PC-3 (cell line): Measurements from ENCODE around the gene ENTR1. TPM values are rescaled to one million over a fixed set of nuclear protein-coding genes. Genes with fewer than 3 reads are reported as not detected.

Source experiments
- ATAC-seq: fragments of 200-7000 bp; cut with Tn5 transposase; 2 replicates; pipeline ENCODE4 v1.9.1; 2020; ENCODE audit warnings: mild to moderate bottlenecking, moderate library complexity
- BruUV-seq: library from RNA; stranded (reverse); fragments of 400-500 nt; replicated peaks from 2 replicates; lab custom pipeline; 2021; lab: Mats Ljungman, UMichigan
- CTCF ChIA-PET: fragments of 300-600 bp; sonication (Branson Sonifier 250); formaldehyde crosslinking; loops from one replicate; lab custom pipeline; 2022; ENCODE audit warnings: antibody characterized with exemption; lab: Charles Lee
- POLR2A ChIA-PET: fragments of 300-600 bp; sonication (Branson Sonifier 250); formaldehyde crosslinking; loops from one replicate; lab custom pipeline; 2022; ENCODE audit warnings: antibody characterized with exemption; ENCODE audit not compliant: unreplicated experiment; lab: Charles Lee
- DNase-seq: peaks from one replicate; pipeline ENCODE4 v3.0.0-alpha.2; 2015
- H2AFZ ChIP-seq: fragments of 300-600 bp; sonication (generic); 2 replicates; pipeline ENCODE4 v1.6.0; 2016; ENCODE audit warnings: antibody characterized with exemption, low read length
- H3F3A ChIP-seq: fragments of 300-600 bp; sonication (generic); one replicate; pipeline ENCODE4 v1.6.0; 2017; ENCODE audit warnings: antibody characterized with exemption, low read length, control low read depth, mild to moderate bottlenecking; ENCODE audit not compliant: unreplicated experiment
- H3K27ac ChIP-seq: fragments of 300-600 bp; sonication (generic); 2 replicates; pipeline ENCODE4 v1.5.1; 2016; ENCODE audit warnings: mild to moderate bottlenecking, low read length
- H3K27me3 ChIP-seq: fragments of 300-600 bp; sonication (generic); 2 replicates; pipeline ENCODE4 v1.6.1; 2016; ENCODE audit warnings: low read length, mixed read lengths
- H3K36me3 ChIP-seq: fragments of 300-600 bp; sonication (generic); 2 replicates; pipeline ENCODE4 v1.6.1; 2016; ENCODE audit warnings: low read depth, mixed run types, low read length, mixed read lengths
- H3K4me1 ChIP-seq: fragments of 300-600 bp; sonication (generic); 2 replicates; pipeline ENCODE4 v1.5.1; 2016; ENCODE audit warnings: low read length; ENCODE audit not compliant: insufficient read depth
- H3K4me2 ChIP-seq: fragments of 300-600 bp; sonication (generic); 2 replicates; pipeline ENCODE4 v1.6.0; 2016; ENCODE audit warnings: low read length
- H3K4me3 ChIP-seq: fragments of 300-600 bp; sonication (generic); 2 replicates; pipeline ENCODE4 v1.5.1; 2016; ENCODE audit warnings: mild to moderate bottlenecking, low read length, mixed read lengths
- H3K79me2 ChIP-seq: fragments of 300-600 bp; sonication (generic); 2 replicates; pipeline ENCODE4 v1.6.1; 2017; ENCODE audit warnings: low read length, mixed read lengths
- H3K9ac ChIP-seq: fragments of 300-600 bp; sonication (generic); 2 replicates; pipeline ENCODE4 v1.6.0; 2016; ENCODE audit warnings: mild to moderate bottlenecking, low read length
- H3K9me2 ChIP-seq: fragments of 300-600 bp; sonication (generic); replicated peaks from 2 replicates; pipeline ENCODE4 v1.6.1; 2016; ENCODE audit warnings: mixed run types, low read length, mixed read lengths
- H3K9me3 ChIP-seq: fragments of 300-600 bp; sonication (generic); 2 replicates; pipeline ENCODE4 v1.6.1; 2016; ENCODE audit warnings: low read length, mixed read lengths
- H4K20me1 ChIP-seq: fragments of 300-600 bp; sonication (generic); 2 replicates; pipeline ENCODE4 v1.6.1; 2016; ENCODE audit warnings: low read length, mixed read lengths
- EZH2 ChIP-seq: fragments of 300-600 bp; sonication (generic); IDR thresholded peaks from one replicate; pipeline ENCODE4 v1.6.1; 2017; ENCODE audit warnings: antibody characterized with exemption, mild to moderate bottlenecking, low read length; ENCODE audit not compliant: unreplicated experiment
- EZH2phosphoT487 ChIP-seq: fragments of 300-600 bp; sonication (generic); IDR thresholded peaks from 2 replicates; pipeline ENCODE4 v1.6.1; 2018; ENCODE audit warnings: mild to moderate bottlenecking, antibody characterized with exemption, low read length, borderline replicate concordance
- intact Hi-C: fragments of 100-400 bp; cut with micrococcal nuclease; formaldehyde crosslinking; loops from 2 replicates; pipeline ENCODE4 v1.9.0; 2023
- total RNA-seq: library from RNA; depleted of rRNA; stranded (reverse); fragments of >200 nt; gene quantifications from 2 replicates; pipeline ENCODE4 v1.2.3, GENCODE V29; 2014
- TF ChIP-seq, protein P1 (sequence below): fragments of 300-600 bp; sonication (generic); conservative IDR thresholded peaks from 2 replicates; pipeline ENCODE4 v1.5.1; 2017; ENCODE audit warnings: antibody characterized with exemption, low read depth, mild to moderate bottlenecking, low read length

The ENTR1 gene
- total RNA-seq, 1 experiment from 2014 or later: 32.3 TPM

DNA sequence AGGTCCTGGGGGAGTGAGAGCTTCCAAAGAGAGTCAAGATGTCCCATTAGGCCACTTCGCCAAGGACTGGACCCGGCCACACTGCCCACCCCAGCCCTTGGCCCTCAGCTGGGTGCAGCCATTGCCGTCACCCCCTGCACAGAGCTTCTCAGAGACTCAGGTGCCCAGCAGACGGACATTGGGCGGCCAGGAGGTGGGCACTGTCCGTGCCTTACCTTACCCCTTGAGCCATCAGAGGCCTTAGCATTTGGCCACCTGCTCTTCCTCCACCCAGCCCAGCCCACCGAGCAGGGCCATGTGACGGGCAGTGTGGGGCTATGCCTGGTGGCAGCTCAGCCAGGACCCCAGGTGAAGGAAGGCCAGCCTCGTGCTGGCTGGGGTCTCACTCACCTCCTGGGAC is 43.6 kb downstream of the ENTR1 start:
- CTCF ChIA-PET: interaction anchor here (0.7 kb wide), 1 partner anchor 9 kb away, joined by 3 read pairs; no protein-coding TSS in a partner anchor
- peaks cover 9% of the 10 kb centered on the region; the same call in 1 of the 2 replicates for H3K4me1 ChIP-seq
- no TSS peak for BruUV-seq

DNA sequence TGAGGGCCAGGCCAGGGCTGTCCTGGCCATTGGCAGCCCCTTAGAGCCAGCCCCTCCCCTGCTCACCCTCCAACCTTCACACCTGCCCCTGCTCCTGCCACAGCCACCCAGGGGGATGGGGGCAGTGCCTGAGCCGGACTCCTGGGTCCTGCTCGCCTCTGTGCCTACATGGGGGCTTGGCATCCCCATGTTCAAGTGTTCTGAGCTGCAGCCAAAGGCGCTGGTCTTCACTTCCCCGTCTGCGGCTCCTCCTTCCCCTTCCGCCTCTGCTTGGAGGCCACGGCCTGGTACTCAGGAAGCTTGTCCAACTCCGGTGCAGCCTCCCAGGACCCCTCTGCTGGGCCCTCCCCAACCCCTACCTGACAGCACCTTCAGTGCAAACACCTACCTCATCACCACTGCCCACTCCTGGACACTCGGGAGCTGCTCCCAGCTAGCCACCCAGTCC is 44.6 kb downstream of the ENTR1 start:
- H3F3A ChIP-seq: no peaks in the 10 kb centered on the region
- ChIA-PET POLR2A (no interaction called here), CTCF (no interaction called here)
- no peaks in the 10 kb centered on the region for H3K36me3 ChIP-seq
- H3K9me3 ChIP-seq: no peaks in the 10 kb centered on the region
- no peak overlapping the region for H3K4me2 ChIP-seq
- BruUV-seq: no TSS peak
- H3K9ac ChIP-seq: no peak overlapping the region
- DNase-seq (no peak), ATAC-seq (no peak)
- no peaks in the 10 kb centered on the region for H3K9me2 ChIP-seq
- TF ChIP-seq EZH2 (no peak), EZH2phosphoT487 (no peak)
- TF ChIP-seq, protein P1, sequence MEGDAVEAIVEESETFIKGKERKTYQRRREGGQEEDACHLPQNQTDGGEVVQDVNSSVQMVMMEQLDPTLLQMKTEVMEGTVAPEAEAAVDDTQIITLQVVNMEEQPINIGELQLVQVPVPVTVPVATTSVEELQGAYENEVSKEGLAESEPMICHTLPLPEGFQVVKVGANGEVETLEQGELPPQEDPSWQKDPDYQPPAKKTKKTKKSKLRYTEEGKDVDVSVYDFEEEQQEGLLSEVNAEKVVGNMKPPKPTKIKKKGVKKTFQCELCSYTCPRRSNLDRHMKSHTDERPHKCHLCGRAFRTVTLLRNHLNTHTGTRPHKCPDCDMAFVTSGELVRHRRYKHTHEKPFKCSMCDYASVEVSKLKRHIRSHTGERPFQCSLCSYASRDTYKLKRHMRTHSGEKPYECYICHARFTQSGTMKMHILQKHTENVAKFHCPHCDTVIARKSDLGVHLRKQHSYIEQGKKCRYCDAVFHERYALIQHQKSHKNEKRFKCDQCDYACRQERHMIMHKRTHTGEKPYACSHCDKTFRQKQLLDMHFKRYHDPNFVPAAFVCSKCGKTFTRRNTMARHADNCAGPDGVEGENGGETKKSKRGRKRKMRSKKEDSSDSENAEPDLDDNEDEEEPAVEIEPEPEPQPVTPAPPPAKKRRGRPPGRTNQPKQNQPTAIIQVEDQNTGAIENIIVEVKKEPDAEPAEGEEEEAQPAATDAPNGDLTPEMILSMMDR: no peak
- no peak overlapping the region for H3K27ac ChIP-seq
- H3K79me2 ChIP-seq: no peaks in the 10 kb centered on the region
- H2AFZ ChIP-seq: no peak overlapping the region
- H3K4me3 ChIP-seq: no peak overlapping the region
- intact Hi-C loops: no loop called here
- H3K27me3 ChIP-seq: no peaks in the 10 kb centered on the region
- H4K20me1 ChIP-seq: no peaks in the 10 kb centered on the region
- H3K4me1 ChIP-seq: peaks cover 9% of the 10 kb centered on the region; the same call in 1 of the 2 replicates

More for the DNA sequence above, 43.6 kb downstream of the ENTR1 start:
- POLR2A ChIA-PET: no interaction called here
- Histone ChIP-seq H3K27ac (no peak overlapping the region), H3K9me3 (no peaks in the 10 kb centered on the region), H3K9ac (no peak overlapping the region), H2AFZ (no peak overlapping the region), H3K36me3 (no peaks in the 10 kb centered on the region), H3K4me3 (no peak overlapping the region), H3K79me2 (no peaks in the 10 kb centered on the region), H3K9me2 (no peaks in the 10 kb centered on the region), H3K4me2 (no peak overlapping the region), H3K27me3 (no peaks in the 10 kb centered on the region), H3F3A (no peaks in the 10 kb centered on the region), H4K20me1 (no peaks in the 10 kb centered on the region)
- intact Hi-C loops: no loop called here
- TF ChIP-seq EZH2 (no peak), EZH2phosphoT487 (no peak)
- TF ChIP-seq, protein P1: no peak
- no peak for ATAC-seq
- no peak for DNase-seq

DNA sequence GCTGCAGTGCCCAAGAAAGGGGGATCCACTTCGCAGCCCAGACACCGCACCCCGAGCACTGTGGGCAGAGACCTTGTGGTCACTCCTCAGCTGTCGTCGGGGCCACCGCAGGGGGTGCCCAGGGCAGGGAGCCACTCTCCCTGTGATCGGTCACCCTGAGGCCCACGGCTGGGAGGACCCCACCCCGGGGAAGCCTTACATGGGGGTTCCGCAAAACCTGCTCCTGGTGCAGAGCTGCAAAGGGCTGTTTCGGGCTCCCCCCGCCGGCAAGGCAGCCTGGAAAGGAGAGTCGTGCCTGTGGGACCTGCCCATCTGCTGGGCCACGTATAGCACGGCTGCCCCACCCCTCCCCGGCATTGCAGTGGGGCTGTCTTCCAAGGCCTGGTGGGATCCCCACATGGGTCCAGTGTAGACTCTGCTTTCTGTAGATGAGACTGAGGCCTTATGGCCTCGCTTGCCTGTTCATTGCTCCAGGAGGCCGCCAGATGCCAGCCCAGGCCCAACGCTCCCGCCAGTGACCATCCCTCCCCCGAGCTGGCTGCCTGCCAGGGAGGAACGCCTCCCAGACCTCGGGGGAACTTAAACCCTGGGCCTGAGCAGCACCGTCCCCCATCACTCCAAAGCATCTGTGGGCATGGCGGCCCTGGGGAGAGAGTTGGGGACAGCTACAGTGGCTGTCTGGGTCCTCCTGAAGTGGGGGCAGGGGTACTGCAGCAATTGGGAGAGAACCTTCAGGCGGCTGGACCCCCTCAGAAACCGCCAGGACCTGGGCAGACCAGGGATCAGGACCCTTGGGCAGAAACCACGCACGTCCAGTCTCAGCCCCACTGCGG is 45.3 kb downstream of the ENTR1 start:
- H3K9ac ChIP-seq: no peak overlapping the region
- H3F3A ChIP-seq: no peaks in the 10 kb centered on the region
- DNase-seq: no peak
- H3K4me2 ChIP-seq: no peak overlapping the region
- no peak overlapping the region for H2AFZ ChIP-seq
- CTCF ChIA-PET: no interaction called here
- H4K20me1 ChIP-seq: no peaks in the 10 kb centered on the region
- H3K36me3 ChIP-seq: no peaks in the 10 kb centered on the region
- POLR2A ChIA-PET: no interaction called here
- no peaks in the 10 kb centered on the region for H3K79me2 ChIP-seq
- intact Hi-C loops: no loop called here
- no peaks in the 10 kb centered on the region for H3K9me2 ChIP-seq
- H3K9me3 ChIP-seq: no peaks in the 10 kb centered on the region
- BruUV-seq: no TSS peak
- H3K27ac ChIP-seq: no peak overlapping the region
- no peak overlapping the region for H3K4me3 ChIP-seq
- no peaks in the 10 kb centered on the region for H3K27me3 ChIP-seq
- TF ChIP-seq, protein P1: no peak
- TF ChIP-seq EZH2phosphoT487 (no peak), EZH2 (no peak)
- peaks cover 9% of the 10 kb centered on the region; the same call in 1 of the 2 replicates for H3K4me1 ChIP-seq
- ATAC-seq: no peak
